HG03432 (cell line): ENCODE results near the gene RPUSD3.
"Not testable (repeated sequence)": the region's sequence is repeated elsewhere in the genome, so short reads cannot be mapped to it uniquely, and the experiment has no call there.

Source experiments
- ATAC-seq: cut with Tn5 transposase; IDR thresholded peaks from one replicate; pipeline ENCODE4 v1.9.1; 2021; ENCODE audit warnings: mild to moderate bottlenecking, moderate library complexity; ENCODE audit not compliant: unreplicated experiment

Gene RPUSD3, protein sequence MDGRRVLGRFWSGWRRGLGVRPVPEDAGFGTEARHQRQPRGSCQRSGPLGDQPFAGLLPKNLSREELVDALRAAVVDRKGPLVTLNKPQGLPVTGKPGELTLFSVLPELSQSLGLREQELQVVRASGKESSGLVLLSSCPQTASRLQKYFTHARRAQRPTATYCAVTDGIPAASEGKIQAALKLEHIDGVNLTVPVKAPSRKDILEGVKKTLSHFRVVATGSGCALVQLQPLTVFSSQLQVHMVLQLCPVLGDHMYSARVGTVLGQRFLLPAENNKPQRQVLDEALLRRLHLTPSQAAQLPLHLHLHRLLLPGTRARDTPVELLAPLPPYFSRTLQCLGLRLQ

DNA sequence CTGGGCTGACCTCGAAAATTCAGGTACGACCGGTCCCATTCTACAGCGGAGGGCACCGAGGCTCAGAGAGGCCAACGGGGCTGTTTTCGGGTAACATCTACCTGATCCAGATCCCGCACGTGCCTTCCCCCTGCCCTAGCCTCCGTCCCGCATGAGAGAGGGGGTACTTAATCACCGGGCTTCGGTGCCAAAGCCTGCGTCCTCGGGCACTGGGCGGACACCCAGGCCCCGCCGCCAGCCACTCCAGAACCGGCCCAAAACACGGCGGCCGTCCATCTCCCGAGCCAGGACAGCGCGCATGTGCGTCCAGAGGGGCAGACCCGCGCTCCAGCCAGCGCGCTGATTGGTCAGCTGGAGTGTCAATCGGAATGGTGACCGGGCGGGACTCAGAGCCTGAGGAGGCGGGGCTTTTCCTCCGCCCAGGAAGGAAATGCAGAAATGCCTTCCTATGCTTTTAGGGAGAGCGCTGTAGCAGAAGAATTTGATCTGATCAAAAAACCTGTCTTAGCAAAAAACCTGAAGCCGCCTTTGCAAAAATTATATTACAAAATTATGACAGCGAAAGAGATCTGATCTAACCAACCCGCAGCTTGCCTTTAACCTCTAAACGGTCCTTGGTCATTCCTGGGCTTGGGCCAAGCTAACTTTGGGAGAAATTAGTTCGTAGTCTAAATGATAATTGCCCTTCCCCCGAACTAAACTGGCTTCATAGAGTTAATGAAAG, at the start of gene RPUSD3:
Gene RPUSD3, minus strand, starts transcription at position 294 of the 724 bp plus-strand sequence. Its CDS starts 18 bp downstream, at position 276.
- ATAC-seq, result peak; percentile 98

DNA sequence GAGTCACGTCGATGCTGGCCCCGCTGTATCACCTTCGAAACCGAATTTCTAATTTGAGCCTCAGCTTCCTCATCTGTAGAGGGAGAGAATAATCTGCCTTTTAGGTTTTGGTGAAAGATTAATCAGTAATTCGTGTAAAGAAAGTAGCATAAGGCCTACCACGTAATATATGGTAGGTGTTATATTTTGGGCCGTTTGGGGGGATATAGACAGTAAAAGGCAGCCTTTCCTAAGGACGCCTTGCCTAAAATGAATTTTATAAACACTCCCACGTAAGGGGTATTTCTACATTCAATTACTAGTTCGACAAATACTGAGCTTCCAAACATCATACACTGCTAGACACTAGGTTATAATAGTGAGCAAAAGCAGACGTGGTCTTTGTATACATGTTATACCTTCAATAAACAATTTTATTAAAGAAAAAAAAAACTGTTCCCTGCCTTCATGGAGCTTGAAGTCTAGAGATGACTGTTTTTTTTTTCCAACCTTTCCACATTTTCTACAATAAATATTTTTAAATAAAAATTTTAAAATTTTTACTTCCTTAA, 47.3 kb upstream of the RPUSD3 start:
- ATAC-seq, result no peak

DNA sequence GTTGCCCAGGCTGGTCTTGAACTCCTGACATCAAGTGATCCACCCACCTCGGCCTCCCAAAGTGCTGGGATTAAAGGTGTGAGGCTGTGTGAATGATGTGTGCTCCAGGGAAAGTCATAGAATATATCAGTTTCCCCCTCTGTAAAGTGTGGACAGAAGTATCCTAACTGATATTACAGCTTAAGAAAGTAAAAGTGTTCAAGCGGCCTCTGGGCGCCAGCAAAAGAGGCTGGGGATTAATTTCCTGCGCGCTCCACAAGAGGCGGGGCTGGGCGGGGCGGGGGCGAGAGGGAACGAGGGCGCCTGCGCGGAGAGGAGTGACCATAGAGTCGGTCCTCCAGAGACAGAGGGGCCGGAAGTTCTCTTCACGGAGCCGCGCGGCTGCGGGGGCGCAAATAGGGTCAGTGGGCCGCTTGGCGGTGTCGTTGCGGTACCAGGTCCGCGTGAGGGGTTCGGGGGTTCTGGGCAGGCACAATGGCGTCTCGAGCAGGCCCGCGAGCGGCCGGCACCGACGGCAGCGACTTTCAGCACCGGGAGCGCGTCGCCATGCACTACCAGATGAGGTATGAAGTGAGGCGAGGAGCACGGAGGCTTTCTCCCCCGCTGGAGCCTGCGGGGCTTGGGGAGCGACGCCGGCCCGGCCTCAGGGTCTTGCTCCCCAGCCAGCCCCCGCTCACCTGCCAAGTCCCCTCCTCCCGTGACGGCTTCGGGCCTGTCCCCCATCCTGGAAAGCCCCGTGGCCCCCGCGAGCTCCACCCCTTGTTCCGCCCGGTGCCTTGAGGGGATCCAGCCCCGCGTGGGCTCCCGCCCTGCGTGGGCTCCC, 46.7 kb upstream of the RPUSD3 start, which contains the start of gene JAGN1:
Gene JAGN1, plus strand, starts transcription at position 362 of the 823 bp plus-strand sequence. Its CDS starts 113 bp downstream, at position 475.
- ATAC-seq, result peak; percentile 85

DNA sequence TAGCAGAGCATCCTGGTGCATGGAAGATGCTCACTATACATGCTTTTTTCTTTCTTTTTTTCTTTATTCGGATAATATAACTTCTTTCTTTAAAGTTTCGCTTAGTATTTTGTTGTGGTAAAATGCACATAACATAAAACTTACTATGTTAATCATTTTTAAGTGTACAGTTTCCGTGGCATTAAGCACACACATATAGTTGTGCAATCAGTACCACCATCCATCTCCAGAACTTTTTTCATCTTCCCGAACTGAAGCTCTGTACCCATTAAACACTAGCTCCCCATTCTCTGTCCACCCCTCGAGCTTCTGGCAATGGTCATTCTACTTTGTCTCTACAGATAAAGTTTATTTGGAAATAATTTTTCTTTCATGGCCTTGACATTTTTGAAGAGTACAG, 45.6 kb upstream of the RPUSD3 start:
- ATAC-seq, result no peak

DNA sequence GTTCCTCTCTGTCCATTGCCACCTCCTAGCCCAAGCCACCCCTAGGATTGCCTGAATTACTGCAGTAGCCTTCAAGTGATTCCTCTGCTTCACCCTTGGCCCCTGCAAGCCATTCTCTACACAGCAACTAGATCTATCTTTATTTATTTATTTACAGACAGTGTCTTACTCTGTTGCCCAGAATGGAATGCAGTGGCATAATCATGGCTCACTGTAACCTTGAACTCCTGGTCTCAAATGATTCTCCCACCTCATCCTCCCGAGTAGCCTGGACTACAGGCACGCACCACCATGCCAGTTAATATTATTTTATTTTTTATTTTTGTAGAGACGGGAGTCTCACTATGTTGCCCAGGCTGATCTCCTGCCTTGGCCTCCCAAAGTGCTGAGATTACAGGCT, 44.7 kb upstream of the RPUSD3 start:
- ATAC-seq, result no peak

DNA sequence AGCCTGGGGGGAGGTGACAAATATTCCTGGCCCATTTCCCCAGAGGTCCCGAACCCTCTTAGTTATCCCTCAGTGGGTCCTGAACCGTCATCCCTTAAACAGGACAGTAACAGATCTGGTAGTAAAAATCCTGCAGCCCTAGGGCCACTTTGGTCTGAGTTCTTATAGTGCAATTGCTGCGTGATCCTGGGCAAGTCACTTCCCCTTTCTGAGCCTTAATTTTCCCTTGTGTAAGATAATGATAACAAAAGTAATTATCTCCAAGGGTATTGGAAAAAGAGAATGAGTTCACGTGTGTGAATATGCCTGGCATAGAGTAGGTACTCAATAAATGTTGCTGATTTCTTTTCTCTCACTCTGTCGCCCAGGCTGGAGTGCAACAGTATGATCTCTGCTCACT, 43.7 kb upstream of the RPUSD3 start:
- no peak for ATAC-seq

DNA sequence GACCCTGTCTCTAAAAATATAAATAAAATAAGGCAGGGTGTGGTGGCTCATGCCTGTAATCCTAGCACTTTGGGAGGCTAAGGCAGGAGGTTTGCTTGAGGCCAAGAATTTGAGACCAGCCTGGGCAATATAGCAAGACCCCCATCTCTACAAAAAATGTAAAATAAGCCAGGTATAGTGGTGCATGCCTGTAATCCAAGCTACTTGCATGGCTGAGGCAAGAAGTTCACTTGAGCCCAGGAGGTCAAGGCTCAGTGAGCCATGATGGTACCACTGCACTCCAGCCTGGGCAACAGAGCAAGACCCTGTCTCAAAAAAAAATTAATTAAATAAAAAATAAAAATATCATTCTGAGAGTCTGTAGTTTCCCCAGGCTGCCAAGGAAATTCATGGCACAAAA, 42.5 kb upstream of the RPUSD3 start:
- ATAC-seq, result no peak

DNA sequence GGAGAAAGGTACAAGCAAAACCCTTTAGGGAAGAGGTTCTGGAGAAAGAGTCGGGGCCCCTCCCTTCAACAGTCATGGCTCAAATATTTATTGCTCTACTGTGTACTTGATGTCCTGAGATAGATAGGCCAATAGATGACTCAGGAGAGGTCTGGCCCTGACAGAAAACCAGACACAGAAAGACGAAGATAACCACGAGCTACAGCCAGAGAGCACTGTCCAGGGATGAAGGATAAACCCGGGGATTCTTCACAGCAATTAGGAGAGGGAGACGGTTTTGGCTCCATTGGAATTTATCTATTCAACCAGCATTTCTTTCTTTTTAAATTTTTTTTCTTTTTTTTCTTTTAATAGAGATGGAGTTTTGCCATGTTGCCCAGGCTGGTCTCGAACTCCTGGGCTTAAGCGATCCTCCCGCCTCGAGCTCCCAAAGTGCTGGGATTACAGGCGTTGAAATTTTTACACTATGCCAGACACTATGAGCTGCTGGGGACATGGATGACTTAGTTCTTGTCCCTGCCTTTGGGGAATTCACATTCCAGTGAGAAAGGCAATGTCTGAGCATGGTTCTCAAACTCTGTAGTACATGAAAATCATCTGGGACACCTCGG, 40.9 kb upstream of the RPUSD3 start:
- no peak for ATAC-seq

DNA sequence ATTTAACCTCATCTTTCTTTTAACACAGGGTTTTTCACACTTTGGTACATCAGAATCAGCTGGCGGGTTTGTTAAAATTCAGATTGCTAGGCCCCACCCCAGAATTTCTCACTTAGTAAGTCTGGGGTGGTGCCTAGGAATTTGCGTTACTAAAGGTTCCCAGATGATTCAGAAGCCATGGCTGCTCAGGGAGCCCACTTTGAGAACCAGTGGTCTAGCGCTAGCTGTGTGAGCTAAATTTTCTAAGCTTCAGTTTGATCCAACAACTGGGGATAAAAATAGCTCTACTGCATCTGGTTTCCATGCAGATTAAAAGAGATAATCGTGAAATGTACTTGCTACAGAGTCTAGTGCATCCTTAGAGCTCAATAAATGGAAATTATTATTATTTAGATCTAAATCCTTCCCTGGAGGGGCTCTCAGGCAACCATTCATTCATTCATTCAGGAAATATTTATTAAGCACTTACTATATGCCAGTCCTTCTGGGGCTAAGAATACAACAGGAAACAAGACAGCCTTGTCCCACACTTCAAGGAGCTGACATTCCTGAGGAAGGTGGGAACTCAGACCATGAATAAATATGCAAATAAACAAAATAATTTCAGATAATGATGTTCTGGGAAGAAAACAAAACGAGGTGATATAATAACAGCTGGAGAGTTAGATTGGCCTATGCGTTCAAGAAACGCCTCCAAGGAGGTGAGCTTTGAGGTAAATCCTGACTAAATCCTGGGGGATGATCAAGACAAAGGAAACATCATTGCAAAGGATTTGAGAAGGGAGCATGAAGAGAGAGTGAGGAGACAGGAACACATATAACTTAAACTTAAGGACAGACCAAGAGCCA, 40.1 kb upstream of the RPUSD3 start:
- ATAC-seq, result no peak

DNA sequence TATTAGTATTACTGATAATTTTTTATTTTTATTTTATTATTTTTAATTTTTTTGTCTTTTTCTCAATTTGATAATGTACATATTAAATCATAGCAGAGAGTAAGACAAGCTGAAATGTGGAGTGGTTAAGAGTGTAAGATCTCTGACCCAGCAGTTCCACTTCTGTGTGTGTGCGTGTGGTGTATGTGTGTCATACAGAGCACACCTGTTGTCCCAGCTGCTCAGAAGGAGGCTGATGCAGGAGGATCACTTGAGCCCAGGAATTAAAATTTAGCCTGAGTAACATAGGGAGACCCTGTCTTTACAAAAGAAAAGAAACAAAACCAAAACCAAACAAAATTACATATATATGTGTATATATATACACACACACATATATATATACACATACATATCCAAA, 37.6 kb upstream of the RPUSD3 start:
- no peak for ATAC-seq

DNA sequence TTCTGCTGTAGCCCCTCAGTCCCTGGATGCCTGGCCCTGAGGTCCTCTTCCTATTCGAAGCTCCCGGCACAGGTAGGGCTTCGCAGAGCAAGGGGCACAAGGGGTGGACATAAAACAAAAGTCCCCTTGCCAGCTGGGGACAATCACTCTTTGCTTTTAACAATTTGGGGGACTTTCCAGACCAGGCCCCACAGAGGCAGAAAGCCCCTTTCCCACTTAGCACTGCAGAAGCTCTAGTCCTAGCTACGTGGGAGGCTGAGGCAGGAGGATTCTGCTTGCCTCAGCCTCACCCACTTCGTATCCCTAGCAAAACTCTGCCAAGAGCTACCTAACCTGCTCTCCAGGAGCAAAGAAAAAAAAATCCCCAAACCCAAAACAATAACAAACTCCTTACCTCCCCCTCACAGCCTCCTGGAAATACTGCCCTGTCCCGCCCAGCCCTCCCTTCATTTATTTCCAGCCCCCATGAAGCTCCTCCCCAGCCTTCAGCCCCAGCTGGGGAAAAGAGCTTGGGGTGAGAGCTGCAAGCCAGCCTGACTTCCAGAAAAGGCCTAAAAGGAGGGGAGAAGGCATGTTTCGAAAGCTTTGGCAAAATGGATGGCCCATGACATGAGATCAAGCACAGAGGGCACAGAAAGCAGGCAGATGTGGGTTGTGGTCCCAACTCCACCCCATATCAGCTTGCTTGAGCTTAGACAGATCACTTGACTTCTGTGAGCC, 36.2 kb upstream of the RPUSD3 start, which contains the start of gene CIDEC:
Gene CIDEC, minus strand, starts transcription at position 424 of the 720 bp plus-strand sequence. CDS start 1,767 bp downstream, outside the sequence.
- ATAC-seq, result no peak

DNA sequence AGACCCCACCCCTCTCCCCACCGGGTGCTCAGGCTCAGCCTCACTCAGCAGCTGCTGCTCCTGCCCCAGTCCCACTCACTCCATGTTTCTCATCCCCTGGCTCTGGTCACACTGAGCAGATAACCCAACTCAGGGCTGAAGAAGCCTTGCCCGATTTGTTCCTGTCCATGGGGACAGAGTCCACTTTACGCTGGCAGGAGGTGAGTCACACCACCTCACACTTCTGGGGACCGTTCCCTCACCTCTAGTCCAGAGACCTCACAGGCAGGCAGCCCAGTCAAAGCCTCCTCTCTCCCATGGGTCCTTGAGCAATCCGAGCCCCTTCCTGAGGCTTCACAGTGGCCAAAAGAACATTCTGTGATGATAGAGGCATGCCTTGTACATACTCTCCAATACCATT, 34.9 kb upstream of the RPUSD3 start:
- ATAC-seq, result no peak

DNA sequence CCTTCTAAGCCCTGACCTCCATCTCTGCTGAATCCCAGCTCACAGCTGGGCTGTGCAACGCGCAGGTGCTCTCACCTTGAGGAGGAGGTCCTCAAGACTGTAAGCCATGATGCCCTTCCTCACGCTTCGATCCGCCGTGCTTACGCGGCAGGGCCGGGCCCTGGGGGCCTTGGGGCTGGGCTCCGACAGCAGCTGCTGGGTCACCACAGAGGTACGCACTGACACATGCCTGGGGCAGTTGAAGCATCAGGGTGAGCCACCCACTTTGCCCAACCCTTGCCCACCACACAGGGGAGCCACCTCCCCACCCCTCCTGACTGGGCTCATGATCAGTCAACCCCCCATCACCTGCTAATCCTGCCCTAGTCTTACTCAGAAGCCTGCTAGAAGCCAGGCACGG, 33.2 kb upstream of the RPUSD3 start:
- no peak for ATAC-seq

DNA sequence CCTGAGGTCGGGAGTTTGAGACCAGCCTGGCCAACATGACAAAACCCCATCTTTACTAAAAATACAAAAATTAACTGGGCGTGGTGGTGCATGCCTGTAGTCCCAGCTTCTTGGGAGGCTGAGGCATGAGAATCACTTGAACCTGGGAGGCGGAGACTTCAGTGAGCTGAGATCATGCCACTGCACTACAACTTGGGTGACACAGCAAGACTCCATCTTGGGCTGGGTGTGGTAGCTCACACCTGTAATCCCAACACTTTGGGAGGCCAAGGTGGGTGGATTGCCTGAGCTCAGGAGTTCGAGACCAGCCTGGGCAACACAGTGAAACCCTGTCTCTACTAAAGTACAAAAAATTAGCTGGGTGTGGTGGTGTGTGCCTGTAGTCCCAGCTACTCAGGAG, 32.4 kb upstream of the RPUSD3 start:
- not testable (repeated sequence) for ATAC-seq

DNA sequence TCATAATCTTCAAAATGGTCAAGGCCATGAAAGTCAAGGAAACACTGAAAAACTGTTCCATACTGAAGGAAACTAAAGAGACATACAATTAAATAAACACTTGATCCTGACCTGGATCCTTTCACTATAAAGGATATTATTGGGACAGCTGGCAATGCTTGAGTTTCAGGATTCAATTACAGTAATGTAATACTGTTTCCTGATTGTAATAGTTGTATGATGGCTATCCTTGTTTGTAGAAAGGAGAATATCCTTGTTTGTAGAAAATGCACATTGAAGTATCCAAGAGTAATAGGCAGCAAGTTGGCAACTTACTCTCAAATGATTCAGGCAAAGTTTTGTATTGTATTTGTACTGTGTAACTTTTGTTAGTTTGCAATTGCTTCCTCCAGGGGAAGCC, 31.6 kb upstream of the RPUSD3 start:
- ATAC-seq, result no peak

DNA sequence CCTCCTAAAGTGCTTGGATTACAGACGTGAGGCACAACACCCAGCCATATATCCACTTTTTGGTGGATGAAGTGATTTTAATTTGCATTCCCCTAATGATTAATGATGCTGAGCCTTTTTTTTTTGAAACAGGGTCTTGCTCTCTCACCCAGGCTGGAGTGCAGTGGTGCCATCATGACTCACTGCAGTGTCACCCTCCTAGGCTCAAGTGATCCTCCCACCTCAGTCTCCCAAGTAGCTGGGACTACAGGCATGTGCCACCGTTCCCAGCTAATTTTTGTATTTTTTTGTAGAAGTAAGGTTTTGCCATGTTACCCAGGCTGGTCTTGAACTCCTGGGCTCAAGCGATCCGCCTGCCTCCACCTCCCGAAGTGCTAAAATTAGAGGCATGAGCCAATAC, 28.3 kb upstream of the RPUSD3 start:
- not testable (repeated sequence) for ATAC-seq

DNA sequence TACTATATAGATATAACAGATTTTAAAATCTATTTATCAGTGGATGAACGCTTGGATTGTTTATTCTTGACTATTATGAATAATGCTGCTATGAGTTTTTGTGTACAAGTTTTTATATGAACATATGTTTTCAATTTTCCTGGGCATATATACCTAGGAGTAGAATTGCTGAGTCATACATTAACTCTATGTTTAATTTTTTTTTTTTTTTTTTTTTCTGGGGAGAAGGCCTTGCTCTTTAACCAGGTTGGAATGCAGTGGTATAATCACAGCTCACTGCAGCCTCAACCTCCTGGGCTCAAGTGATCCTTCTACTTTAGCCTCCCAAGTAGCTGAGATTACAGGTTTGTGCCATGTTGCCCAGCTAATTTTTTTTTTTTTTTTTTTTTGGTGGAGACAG, 27.2 kb upstream of the RPUSD3 start:
- ATAC-seq, result no peak

DNA sequence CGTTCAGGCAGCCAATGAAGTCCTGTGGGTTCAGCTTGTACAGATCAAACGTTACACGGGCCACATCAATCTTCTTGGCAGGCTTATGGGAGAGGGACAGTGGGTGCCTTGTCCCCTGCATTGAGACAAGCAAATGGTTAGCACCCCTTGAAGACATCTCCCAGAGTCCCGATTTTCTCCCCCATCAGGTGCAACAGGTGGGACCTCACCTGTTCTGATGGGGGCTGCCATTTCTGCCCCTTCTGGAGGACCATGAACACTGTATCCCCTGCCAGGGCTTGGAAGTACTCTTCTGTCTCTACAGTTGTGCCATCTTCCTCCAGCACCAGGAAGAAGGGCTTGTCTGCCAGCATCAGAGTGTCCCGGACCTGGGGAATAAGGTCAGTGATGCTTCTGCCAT, 26.1 kb upstream of the RPUSD3 start:
- no peak for ATAC-seq

DNA sequence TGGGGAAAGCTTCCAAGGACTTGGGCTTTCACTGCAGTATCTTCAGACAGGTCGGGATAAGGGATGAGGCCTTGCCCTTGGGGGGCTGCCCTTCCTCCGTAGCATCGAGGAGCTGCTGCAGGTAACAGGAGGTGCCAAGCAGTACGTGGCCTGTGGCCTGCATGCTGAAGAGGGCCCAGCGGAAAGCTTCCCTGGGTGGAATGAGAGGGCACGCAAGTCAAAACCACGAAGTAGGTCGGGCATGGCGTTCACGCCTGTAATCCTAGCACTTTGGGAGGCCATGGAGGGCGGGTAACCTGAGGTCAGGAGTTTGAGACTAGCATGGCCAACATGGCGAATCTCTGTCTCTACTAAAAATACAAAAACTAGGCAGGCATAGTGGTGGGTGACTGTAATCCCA, 23.3 kb upstream of the RPUSD3 start:
- no peak for ATAC-seq
